NB4 (cell line): ENCODE measurements around the gene RNF130.
"Not testable (repeated sequence)": the region's sequence is repeated elsewhere in the genome, so short reads cannot be mapped to it uniquely, and the experiment has no call there.

Source experiments
- DNase-seq: peaks from one replicate; pipeline ENCODE4 v3.0.0; 2010; ENCODE audit warnings: low read depth
- H3K4me3 ChIP-seq: one replicate; pipeline ENCODE4 v1.5.1; 2011; ENCODE audit warnings: mild to moderate bottlenecking, low read depth, low read length, moderate library complexity
- MYC ChIP-seq: IDR thresholded peaks from 2 replicates; pipeline ENCODE4 v1.6.1; 2011; ENCODE audit warnings: low read depth, low read length
- POLR2A ChIP-seq: IDR thresholded peaks from 2 replicates; pipeline ENCODE4 v1.6.1; 2011; ENCODE audit warnings: mild to moderate bottlenecking; ENCODE audit not compliant: insufficient read length; ENCODE audit errors: extremely low read depth
- TF ChIP-seq, protein P1 (sequence below): IDR thresholded peaks from one replicate; pipeline ENCODE4 v1.5.1; 2012; ENCODE audit warnings: low read depth, low read length
- TF ChIP-seq, protein P2 (sequence below): IDR thresholded peaks from 2 replicates; pipeline ENCODE4 v1.6.1; 2011; ENCODE audit warnings: low read depth, low read length

RNF130 gene

DNA sequence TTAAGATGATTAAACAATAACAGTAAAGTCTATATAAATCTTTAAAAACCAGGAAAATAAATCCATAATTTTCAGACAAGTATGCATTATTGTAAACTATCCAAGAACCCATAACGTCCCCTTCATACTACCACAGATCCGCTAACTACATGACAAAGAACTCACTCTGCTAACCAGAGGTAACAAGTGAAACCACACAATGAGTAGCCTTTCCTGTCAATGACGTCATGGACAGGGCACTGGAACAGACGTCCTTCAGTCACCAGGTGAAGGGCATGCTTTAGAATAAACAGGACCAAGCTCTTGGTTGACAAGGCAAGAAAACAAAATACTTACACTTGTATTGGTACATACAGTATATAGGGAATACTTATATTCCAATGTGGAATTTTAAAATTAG is 45.2 kb downstream of the RNF130 start:
- TF ChIP-seq, protein P1, sequence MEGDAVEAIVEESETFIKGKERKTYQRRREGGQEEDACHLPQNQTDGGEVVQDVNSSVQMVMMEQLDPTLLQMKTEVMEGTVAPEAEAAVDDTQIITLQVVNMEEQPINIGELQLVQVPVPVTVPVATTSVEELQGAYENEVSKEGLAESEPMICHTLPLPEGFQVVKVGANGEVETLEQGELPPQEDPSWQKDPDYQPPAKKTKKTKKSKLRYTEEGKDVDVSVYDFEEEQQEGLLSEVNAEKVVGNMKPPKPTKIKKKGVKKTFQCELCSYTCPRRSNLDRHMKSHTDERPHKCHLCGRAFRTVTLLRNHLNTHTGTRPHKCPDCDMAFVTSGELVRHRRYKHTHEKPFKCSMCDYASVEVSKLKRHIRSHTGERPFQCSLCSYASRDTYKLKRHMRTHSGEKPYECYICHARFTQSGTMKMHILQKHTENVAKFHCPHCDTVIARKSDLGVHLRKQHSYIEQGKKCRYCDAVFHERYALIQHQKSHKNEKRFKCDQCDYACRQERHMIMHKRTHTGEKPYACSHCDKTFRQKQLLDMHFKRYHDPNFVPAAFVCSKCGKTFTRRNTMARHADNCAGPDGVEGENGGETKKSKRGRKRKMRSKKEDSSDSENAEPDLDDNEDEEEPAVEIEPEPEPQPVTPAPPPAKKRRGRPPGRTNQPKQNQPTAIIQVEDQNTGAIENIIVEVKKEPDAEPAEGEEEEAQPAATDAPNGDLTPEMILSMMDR, result no peak
- TF ChIP-seq, protein P2, sequence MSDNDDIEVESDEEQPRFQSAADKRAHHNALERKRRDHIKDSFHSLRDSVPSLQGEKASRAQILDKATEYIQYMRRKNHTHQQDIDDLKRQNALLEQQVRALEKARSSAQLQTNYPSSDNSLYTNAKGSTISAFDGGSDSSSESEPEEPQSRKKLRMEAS, result no peak
- TF ChIP-seq MYC (no peak), POLR2A (no peak)
- DNase-seq, result peak; percentile 42
- no peak overlapping the region for H3K4me3 ChIP-seq

DNA sequence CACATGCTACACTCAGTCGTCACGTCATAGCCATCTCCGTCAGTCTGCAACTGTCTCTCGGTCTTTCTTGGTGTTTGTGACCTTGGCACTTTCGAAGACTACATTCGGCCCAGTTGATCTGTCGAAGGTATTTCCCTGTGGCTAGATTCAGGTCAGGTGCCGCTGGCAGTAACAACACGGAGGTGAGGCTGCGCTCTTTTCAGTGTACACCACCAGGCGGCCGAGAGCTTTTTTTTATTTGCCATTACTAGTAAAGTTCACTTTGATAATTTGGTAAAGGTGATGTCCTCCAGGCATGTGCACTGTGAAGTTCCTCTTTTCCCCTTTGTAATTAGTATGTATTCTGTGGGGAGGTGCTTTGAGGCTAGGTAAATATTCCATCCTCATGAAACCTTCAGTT is 49.7 kb downstream of the RNF130 start:
- TF ChIP-seq MYC, result no peak
- TF ChIP-seq POLR2A, result no peak
- TF ChIP-seq, protein P2, result no peak
- TF ChIP-seq, protein P1, result no peak
- no peak overlapping the region for H3K4me3 ChIP-seq
- no peak for DNase-seq

DNA sequence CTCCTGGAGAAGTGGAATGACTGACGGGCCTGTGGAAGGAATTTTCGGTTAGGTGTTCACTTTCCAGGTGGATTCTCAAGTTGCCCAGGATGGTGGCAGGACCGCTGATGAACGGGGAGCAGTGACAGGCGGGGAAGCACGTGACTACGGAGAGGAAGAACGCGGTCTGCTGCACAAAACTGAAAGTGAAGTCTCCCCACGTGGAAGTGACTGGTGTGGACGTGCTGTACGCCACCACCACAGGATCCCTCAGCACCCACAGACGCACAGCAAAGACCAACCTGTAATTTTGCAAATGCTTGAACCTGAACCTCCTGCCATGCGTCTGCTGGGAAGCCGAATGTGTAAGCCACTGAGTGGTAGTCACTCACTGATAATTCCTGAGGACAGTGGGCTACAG is 51.4 kb downstream of the RNF130 start:
- no peak for DNase-seq
- H3K4me3 ChIP-seq, result no peak overlapping the region
- TF ChIP-seq, protein P2, result no peak
- TF ChIP-seq MYC, result no peak
- no peak for TF ChIP-seq POLR2A
- TF ChIP-seq, protein P1, result no peak

DNA sequence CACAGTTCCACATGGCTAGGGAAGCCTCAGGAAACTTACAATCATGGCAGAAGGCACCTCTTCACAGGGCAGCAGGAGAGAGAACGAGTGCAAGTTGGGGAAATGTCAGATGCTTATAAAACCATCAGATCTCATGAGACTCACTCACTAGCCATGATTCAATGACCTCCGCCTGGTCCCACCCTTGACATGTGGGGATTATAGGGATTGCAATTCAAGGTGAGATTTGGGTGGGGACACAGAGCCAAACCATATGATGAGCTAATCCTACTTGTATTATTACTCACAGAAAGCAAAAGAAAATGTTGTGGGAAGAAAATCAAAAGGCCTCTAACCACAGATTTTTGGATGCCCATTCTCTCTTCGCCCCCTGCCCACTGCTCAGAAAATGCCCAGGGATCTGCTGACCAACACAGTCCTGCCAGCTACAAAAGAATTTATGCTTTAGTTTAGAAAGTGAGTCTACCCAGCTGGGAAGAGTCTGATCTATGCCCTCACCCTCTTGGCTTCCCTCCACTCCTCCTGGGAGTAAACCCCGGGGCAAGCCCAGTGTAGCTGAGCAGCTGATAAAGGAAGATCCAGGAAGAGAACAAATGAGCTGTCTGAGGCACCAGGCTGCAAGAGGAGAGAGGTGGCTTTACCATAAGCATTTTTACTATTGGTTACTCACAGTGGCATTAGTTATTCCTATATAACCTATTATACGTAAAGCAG is 53.1 kb downstream of the RNF130 start:
- DNase-seq, result no peak
- TF ChIP-seq, protein P1, result no peak
- no peak for TF ChIP-seq MYC
- TF ChIP-seq POLR2A, result no peak
- TF ChIP-seq, protein P2, result no peak
- no peak overlapping the region for H3K4me3 ChIP-seq

DNA sequence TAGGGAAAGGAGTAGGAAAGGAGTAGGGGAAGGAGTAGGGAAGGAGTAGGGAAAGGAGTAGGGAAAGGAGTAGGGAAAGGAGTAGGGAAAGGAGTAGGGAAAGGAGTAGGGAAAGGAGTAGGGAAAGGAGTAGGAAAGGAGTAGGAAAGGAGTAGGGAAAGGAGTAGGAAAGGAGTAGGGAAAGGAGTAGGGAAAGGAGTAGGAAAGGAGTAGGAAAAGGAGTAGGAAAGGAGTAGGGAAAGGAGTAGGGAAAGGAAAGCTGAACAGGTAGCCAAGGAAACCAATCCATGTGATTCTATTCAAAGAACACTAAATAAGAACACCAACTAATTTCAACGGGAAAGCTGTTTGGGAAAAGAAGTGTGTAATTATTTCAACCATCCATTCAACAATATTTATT is 56.0 kb downstream of the RNF130 start:
- not testable (repeated sequence) for H3K4me3 ChIP-seq, DNase-seq

DNA sequence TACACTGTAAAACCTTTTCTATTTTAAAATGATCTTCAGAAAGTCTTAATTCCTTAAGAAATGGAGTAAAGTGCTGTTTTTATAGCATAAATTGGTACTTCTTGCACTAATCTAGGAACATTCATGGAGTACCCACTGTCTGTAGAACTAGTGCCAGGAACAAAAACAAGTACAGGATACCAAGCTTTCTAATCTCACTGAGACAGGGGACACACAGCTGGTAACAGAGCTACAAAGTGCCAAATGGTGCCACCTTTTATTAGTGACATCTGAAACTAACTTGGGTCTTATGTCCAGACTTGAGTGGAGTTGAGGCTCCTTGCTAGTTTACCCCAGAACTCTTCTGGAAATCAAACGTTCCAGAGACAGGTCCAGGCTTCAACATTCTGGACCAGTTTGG is 57.9 kb downstream of the RNF130 start:
- TF ChIP-seq, protein P2, result no peak
- TF ChIP-seq MYC (no peak), POLR2A (no peak)
- TF ChIP-seq, protein P1, result no peak
- DNase-seq, result no peak
- no peak overlapping the region for H3K4me3 ChIP-seq
